A673 (cell line): ENCODE results near the gene SCN2A. TPM values are rescaled to one million over a fixed set of nuclear protein-coding genes. Genes with fewer than 3 reads are reported as not detected.

Experiments
- BruUV-seq: library from RNA; stranded (reverse); fragments of 400-500 nt; replicated peaks from 2 replicates; lab custom pipeline; 2021; lab: Mats Ljungman, UMichigan
- CTCF ChIA-PET: fragments of 300-600 bp; sonication (Branson Sonifier 250); formaldehyde crosslinking; loops from one replicate; lab custom pipeline; 2022; ENCODE audit warnings: antibody characterized with exemption; lab: Charles Lee
- POLR2A ChIA-PET: fragments of 300-600 bp; sonication (Branson Sonifier 250); formaldehyde crosslinking; loops from one replicate; lab custom pipeline; 2022; ENCODE audit warnings: antibody characterized with exemption; ENCODE audit not compliant: low non-redundant PET; lab: Charles Lee
- DNase-seq: peaks from one replicate; pipeline ENCODE4 v3.0.0-alpha.2; 2015; ENCODE audit warnings: low spot score
- H3K27ac ChIP-seq: fragments of 200-600 bp; sonication (generic); 2 replicates; pipeline ENCODE4 v1.5.1; 2016; ENCODE audit warnings: mixed run types, low read depth, mild to moderate bottlenecking, mixed read lengths, antibody characterized with exemption, low read length; ENCODE audit not compliant: poor library complexity, severe bottlenecking
- H3K27me3 ChIP-seq: fragments of 200-600 bp; sonication (generic); replicated peaks from 2 replicates; pipeline ENCODE4 v1.6.1; 2017; ENCODE audit warnings: mixed run types, low read depth, mild to moderate bottlenecking, mixed read lengths, antibody characterized with exemption, low read length; ENCODE audit not compliant: insufficient read depth, poor library complexity
- H3K36me3 ChIP-seq: fragments of 200-600 bp; sonication (generic); 2 replicates; pipeline ENCODE4 v1.6.1; 2016; ENCODE audit warnings: mixed run types, mild to moderate bottlenecking, mixed read lengths, antibody characterized with exemption, low read length; ENCODE audit not compliant: insufficient read depth, poor library complexity, severe bottlenecking
- H3K4me1 ChIP-seq: fragments of 200-600 bp; sonication (generic); 2 replicates; pipeline ENCODE4 v1.6.1; 2017; ENCODE audit warnings: mixed run types, mild to moderate bottlenecking, mixed read lengths, antibody characterized with exemption, low read length; ENCODE audit not compliant: insufficient read depth, poor library complexity, severe bottlenecking
- H3K4me3 ChIP-seq: fragments of 200-600 bp; sonication (generic); 2 replicates; pipeline ENCODE4 v1.5.1; 2016; ENCODE audit warnings: low read depth, mixed run types, mild to moderate bottlenecking, mixed read lengths, low read length; ENCODE audit not compliant: poor library complexity, severe bottlenecking
- H3K9me3 ChIP-seq: fragments of 200-600 bp; sonication (generic); 2 replicates; pipeline ENCODE4 v1.6.1; 2016; ENCODE audit warnings: mixed run types, low read depth, mild to moderate bottlenecking, mixed read lengths, antibody characterized with exemption, low read length; ENCODE audit not compliant: poor library complexity, severe bottlenecking
- EZH2 ChIP-seq: fragments of 200-600 bp; sonication (generic); IDR thresholded peaks from 2 replicates; pipeline ENCODE4 v1.6.1; 2017; ENCODE audit warnings: borderline replicate concordance, low read depth, mild to moderate bottlenecking, mixed read lengths, antibody characterized with exemption, low read length; ENCODE audit not compliant: poor library complexity, severe bottlenecking
- intact Hi-C: fragments of 100-400 bp; cut with micrococcal nuclease; formaldehyde crosslinking; loops from one replicate; pipeline ENCODE4 v1.10.0; 2022; ENCODE audit not compliant: unreplicated experiment
- total RNA-seq: library from RNA; stranded (reverse); gene quantifications from 2 replicates; pipeline ENCODE4 v1.2.3, GENCODE V29; 2021
- TF ChIP-seq, protein P1 (sequence below): fragments of 300-800, 200-600 bp; sonication (generic); conservative IDR thresholded peaks from 2 replicates; pipeline ENCODE4 v1.5.1; 2017; ENCODE audit warnings: low read depth, mild to moderate bottlenecking, antibody characterized with exemption, low read length, moderate library complexity, mixed read lengths

The SCN2A gene
- total RNA-seq, 1 experiment from 2014 or later: 0.73 TPM

DNA sequence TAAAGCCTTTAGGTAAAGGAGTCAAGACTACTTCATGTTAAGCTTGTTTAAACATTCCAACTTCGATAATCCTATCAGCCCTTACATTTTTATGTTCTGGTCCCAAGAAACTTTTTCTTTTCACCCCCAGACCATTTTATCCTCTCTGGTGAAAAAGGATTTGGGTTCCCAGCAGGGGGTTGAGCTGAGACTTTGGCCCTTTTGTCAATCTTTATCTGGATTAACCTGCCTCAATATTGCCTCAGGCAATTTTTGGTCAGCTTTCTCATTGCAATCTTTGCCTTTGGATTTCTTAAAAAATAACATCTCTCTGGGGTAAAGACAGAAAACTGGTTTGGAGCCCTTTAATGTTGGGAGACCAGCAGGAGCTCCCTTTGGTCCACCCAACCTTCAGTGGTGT lies 196.4 kb downstream of the SCN2A start:
- POLR2A ChIA-PET: no interaction called here
- Histone ChIP-seq H3K27me3 (no peaks in the 10 kb centered on the region), H3K9me3 (no peaks in the 10 kb centered on the region), H3K4me3 (no peak overlapping the region), H3K4me1 (peaks cover 38% of the 10 kb centered on the region), H3K36me3 (no peaks in the 10 kb centered on the region), H3K27ac (no peak overlapping the region)
- intact Hi-C loops: no loop called here
- BruUV-seq: no TSS peak
- TF ChIP-seq EZH2: no peak
- TF ChIP-seq, protein P1, sequence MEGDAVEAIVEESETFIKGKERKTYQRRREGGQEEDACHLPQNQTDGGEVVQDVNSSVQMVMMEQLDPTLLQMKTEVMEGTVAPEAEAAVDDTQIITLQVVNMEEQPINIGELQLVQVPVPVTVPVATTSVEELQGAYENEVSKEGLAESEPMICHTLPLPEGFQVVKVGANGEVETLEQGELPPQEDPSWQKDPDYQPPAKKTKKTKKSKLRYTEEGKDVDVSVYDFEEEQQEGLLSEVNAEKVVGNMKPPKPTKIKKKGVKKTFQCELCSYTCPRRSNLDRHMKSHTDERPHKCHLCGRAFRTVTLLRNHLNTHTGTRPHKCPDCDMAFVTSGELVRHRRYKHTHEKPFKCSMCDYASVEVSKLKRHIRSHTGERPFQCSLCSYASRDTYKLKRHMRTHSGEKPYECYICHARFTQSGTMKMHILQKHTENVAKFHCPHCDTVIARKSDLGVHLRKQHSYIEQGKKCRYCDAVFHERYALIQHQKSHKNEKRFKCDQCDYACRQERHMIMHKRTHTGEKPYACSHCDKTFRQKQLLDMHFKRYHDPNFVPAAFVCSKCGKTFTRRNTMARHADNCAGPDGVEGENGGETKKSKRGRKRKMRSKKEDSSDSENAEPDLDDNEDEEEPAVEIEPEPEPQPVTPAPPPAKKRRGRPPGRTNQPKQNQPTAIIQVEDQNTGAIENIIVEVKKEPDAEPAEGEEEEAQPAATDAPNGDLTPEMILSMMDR: no peak
- CTCF ChIA-PET: no interaction called here
- DNase-seq: no peak

DNA sequence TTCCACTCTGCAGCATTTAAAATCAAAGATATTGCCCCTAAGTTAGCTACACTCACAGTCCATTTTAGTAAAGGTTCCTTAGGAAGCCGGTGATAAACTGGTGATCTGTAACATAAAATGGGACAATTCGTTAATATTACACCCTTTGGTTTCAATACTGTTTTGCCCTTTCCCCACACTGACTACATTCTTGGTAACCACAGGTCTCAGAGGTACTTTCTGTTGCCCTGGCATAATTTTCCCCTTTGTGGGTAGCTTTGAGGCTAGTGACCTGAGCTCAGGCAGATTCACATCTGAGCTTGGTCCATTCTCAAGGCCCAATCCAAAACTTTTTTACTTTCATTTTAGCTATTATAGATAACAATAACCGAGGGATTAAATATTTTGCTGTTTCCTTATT lies 197.3 kb downstream of the SCN2A start:
- Histone ChIP-seq H3K4me1 (peaks cover 36% of the 10 kb centered on the region), H3K27ac (no peak overlapping the region), H3K4me3 (no peak overlapping the region), H3K36me3 (no peaks in the 10 kb centered on the region), H3K9me3 (no peaks in the 10 kb centered on the region), H3K27me3 (no peaks in the 10 kb centered on the region)
- DNase-seq: no peak
- POLR2A ChIA-PET: interaction anchor here (0.5 kb wide), 1 partner anchor 189 kb away, joined by 8 read pairs; no protein-coding TSS in a partner anchor
- intact Hi-C loops: no loop called here
- CTCF ChIA-PET: no interaction called here
- TF ChIP-seq, protein P1: no peak
- BruUV-seq: no TSS peak

DNA sequence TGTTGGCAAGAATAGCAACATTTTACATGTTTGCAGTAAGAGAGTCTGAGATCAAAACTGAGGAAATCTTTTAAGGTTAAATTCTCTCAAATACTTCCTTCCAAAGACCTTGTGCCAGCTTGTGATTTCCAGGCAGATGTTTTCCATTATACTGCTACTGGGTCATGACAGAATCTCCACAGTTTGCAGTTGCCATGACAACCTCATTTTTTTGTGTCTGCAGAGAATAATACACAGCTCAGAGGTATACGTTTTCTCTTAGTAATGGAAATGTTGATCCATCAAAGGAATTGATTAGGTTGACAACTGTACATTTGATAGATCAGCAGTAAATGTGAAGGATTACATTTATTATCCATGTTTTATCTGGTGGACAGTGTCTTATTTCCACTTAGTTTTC lies 201.2 kb downstream of the SCN2A start:
- Histone ChIP-seq H3K27me3 (no peaks in the 10 kb centered on the region), H3K9me3 (no peaks in the 10 kb centered on the region), H3K27ac (peak overlapping the region; percentile 51), H3K36me3 (no peaks in the 10 kb centered on the region), H3K4me1 (peaks cover 21% of the 10 kb centered on the region), H3K4me3 (no peak overlapping the region)
- CTCF ChIA-PET: no interaction called here
- TF ChIP-seq, protein P1: no peak
- TF ChIP-seq EZH2: no peak
- BruUV-seq: no TSS peak
- POLR2A ChIA-PET: interaction anchor here (0.9 kb wide), 1 partner anchor 44 kb away, joined by 5 read pairs; no protein-coding TSS in a partner anchor
- peak; percentile 90 for DNase-seq
- intact Hi-C loops: no loop called here

Other genes starting within 250 kb of the SCN2A start
- gene SCN3A, start 35.4 kb upstream of the SCN2A start, total RNA-seq: 0.04 and 0.07 TPM in 2 replicates
- 39.5 and 47.7 TPM in 2 replicates for gene CSRNP3, start 230.3 kb downstream of the SCN2A start, total RNA-seq